Testis (tissue), 3 donors: ENCODE data around the gene GCN1. TPM values are rescaled to one million over a fixed set of nuclear protein-coding genes. Genes with fewer than 3 reads are reported as not detected.
A peak's percentile ranks its signal among the peaks of the same experiment; 100 is the strongest.
"Not testable (repeated sequence)": the region's sequence is repeated elsewhere in the genome, so short reads cannot be mapped to it uniquely, and the experiment has no call there.

Experiments used
- DNase-seq: peaks from one replicate; pipeline ENCODE4 v3.0.0-alpha.2; 2019
- H3K27ac ChIP-seq, 2 donors: fragments of 200-600 bp; sonication (generic); one replicate each; pipeline ENCODE4 v1.5.1; 2019
- H3K27me3 ChIP-seq: fragments of 200-600 bp; sonication (generic); one replicate; pipeline ENCODE4 v1.5.1; 2019
- H3K36me3 ChIP-seq: fragments of 200-600 bp; sonication (generic); one replicate; pipeline ENCODE4 v1.5.1; 2017; ENCODE audit warnings: low read depth; ENCODE audit errors: missing control alignments
- H3K4me1 ChIP-seq: fragments of 200-600 bp; sonication (generic); one replicate; pipeline ENCODE4 v1.5.1; 2019
- H3K4me3 ChIP-seq, 2 donors: fragments of 200-600 bp; sonication (generic); one replicate each; pipeline ENCODE4 v1.5.1; 2017 to 2019
- H3K9me3 ChIP-seq: fragments of 200-600 bp; sonication (generic); one replicate; pipeline ENCODE4 v1.5.1; 2017
- CTCF ChIP-seq, 3 experiments: fragments of 450-650 bp in 2 of 3; fragments of 200-600 bp in 1 of 3; sonication (generic) in 1 of 3; IDR thresholded peaks; one replicate each; pipeline ENCODE4 v1.5.1; 2016 to 2019; ENCODE audit warnings: antibody characterized with exemption in 3 of 3, mild to moderate bottlenecking in 2 of 3, moderate library complexity in 1 of 3
- POLR2A ChIP-seq: fragments of 450-650 bp; IDR thresholded peaks from one replicate; pipeline ENCODE4 v1.6.1; 2017; ENCODE audit warnings: antibody characterized with exemption, mild to moderate bottlenecking, moderate library complexity
- WGBS, 2 donors: methylation state at CpG; one replicate each; pipeline ENCODE4 v1.1.5; 2018; 5-methylcytosine and 5-hydroxymethylcytosine counted together
- intact Hi-C: fragments of 100-400 bp; cut with DNase I; formaldehyde crosslinking; loops from one replicate; pipeline ENCODE4 v1.15.1; 2023; ENCODE audit warnings: low total_unique reads
- polyA plus RNA-seq: library from polyadenylated mRNA; stranded (reverse); fragments of 350-450 nt; fragmentation: Illumina TruSeq; extraction: RNeasy Lipid Tissue Mini Kit (QIAGEN cat#74804); gene quantifications from one replicate; pipeline ENCODE4 v1.2.3, GENCODE V29; 2014; ENCODE audit warnings: low read depth, low replicate concordance; ENCODE audit not compliant: insufficient read depth
- total RNA-seq, 2 donors: library from RNA; depleted of rRNA; stranded (reverse); fragments of >200 nt; gene quantifications; one replicate each; pipeline ENCODE4 v1.2.3, GENCODE V29; 2016

The GCN1 gene
- total and polyA plus RNA-seq, 3 donors from 2014 or later = 66.3 to 164 (median 104) TPM

GRCh38 chr12:120237360-120238171 lies 43.1 kb upstream of the GCN1 start:
- peaks cover 81% of the 10 kb centered on the region for H3K4me1 ChIP-seq
- TF ChIP-seq POLR2A (no peak), CTCF (IDR thresholded peaks at IDR 0.05) (no peak)
- DNase-seq = peak; percentile 64

GRCh38 chr12:120236809-120237208 lies 42.3 kb upstream of the GCN1 start:
- H3K27me3 ChIP-seq, H3K9me3 ChIP-seq, intact Hi-C loops, DNase-seq, H3K4me3 ChIP-seq, H3K36me3 ChIP-seq: not testable (repeated sequence)
- 90 to 97% methylated on average over 2 to 3 of the region's 3 CpGs for WGBS, 2 donors
- Histone ChIP-seq H3K4me1 (peaks cover 81% of the 10 kb centered on the region), H3K27ac (peak overlapping the region in 1 of 2 donors; percentile 57)

More at GRCh38 chr12:120237360-120238171, 43.1 kb upstream of the GCN1 start:
- intact Hi-C loops = no loop called here
- peak overlapping the region in 1 of 2 donors; percentile 57 for H3K27ac ChIP-seq
- 60 to 61% methylated on average over 13 of the region's 13 CpGs for WGBS, 2 donors
- no peaks in the 10 kb centered on the region for H3K36me3 ChIP-seq
- no peaks in the 10 kb centered on the region for H3K9me3 ChIP-seq
- H3K27me3 ChIP-seq = no peaks in the 10 kb centered on the region
- H3K4me3 ChIP-seq = no peak overlapping the region

GRCh38 chr12:120235369-120236323 lies 41.1 kb upstream of the GCN1 start:
- Histone ChIP-seq H3K27me3 (no peaks in the 10 kb centered on the region), H3K4me1 (peaks cover 83% of the 10 kb centered on the region), H3K27ac (peak overlapping the region; percentile 81 to 84), H3K4me3 (no peak overlapping the region), H3K36me3 (no peaks in the 10 kb centered on the region), H3K9me3 (no peaks in the 10 kb centered on the region)
- TF ChIP-seq CTCF (IDR thresholded peaks at IDR 0.05) (no peak), POLR2A (no peak)
- DNase-seq = no peak
- WGBS, 2 donors = 79 to 85% methylated on average over 18 of the region's 18 CpGs
- intact Hi-C loops = no loop called here

- intact Hi-C loops = no loop called here
- 48 to 52% methylated on average over 9 to 13 of the region's 13 CpGs for WGBS, 2 donors
- Histone ChIP-seq H3K4me3 (no peak overlapping the region), H3K4me1 (peaks cover 86% of the 10 kb centered on the region), H3K27ac (peak overlapping the region; percentile 81 to 84), H3K36me3 (no peaks in the 10 kb centered on the region), H3K9me3 (no peaks in the 10 kb centered on the region), H3K27me3 (no peaks in the 10 kb centered on the region)
- TF ChIP-seq CTCF (IDR thresholded peaks at IDR 0.05) = peak in 1 of 3 experiments; percentile 17
- no peak for TF ChIP-seq POLR2A
- DNase-seq = peak; percentile 91
Observed at GRCh38 chr12:120234643-120235368, 40.3 kb upstream of the GCN1 start.
